Peyer's patch (tissue), 4 donors: Measurements from ENCODE around the gene ZNF45. TPM values are rescaled to one million over a fixed set of nuclear protein-coding genes. Genes with fewer than 3 reads are reported as not detected.
A peak's percentile ranks its signal among the peaks of the same experiment; 100 is the strongest.

Source experiments
- DNase-seq, 3 donors: peaks; one replicate each; pipeline ENCODE4 v3.0.0-alpha.2; 2017 to 2019
- H3K27ac ChIP-seq, 4 donors: fragments of 200-600 bp; sonication (generic); one replicate each; pipeline ENCODE4 v1.5.1; 2016 to 2019
- H3K27me3 ChIP-seq, 2 donors: fragments of 200-600 bp; sonication (generic); one replicate each; pipeline ENCODE4 v1.5.1; 2019
- H3K36me3 ChIP-seq, 3 donors: fragments of 200-600 bp; sonication (generic); one replicate each; pipeline ENCODE4 v1.5.1; 2016 to 2019
- H3K4me1 ChIP-seq, 4 donors: fragments of 200-600 bp; sonication (generic); one replicate each; pipeline ENCODE4 v1.5.1; 2016 to 2019
- H3K4me3 ChIP-seq, 4 donors: fragments of 200-600 bp; sonication (generic); 1 replicate in 3 of 4; 2 replicates in 1 of 4; pipeline ENCODE4 v1.5.1; 2016 to 2019; ENCODE audit warnings: mild to moderate bottlenecking in 1 of 4
- H3K9me3 ChIP-seq, 4 donors: fragments of 200-600 bp; sonication (generic); one replicate each; pipeline ENCODE4 v1.5.1; 2016 to 2019; ENCODE audit warnings: mild to moderate bottlenecking in 1 of 4
- CTCF ChIP-seq, 6 experiments: fragments of 450-650 bp in 4 of 6; fragments of 200-600 bp in 2 of 6; sonication (generic) in 1 of 6; IDR thresholded peaks; one replicate each; pipeline ENCODE4 v1.5.1; 2017 to 2019; ENCODE audit warnings: antibody characterized with exemption in 6 of 6, mild to moderate bottlenecking in 3 of 6, moderate library complexity in 1 of 6
- POLR2A ChIP-seq, 2 donors: fragments of 450-650 bp; IDR thresholded peaks; one replicate each; pipeline ENCODE4 v1.5.1; 2017; ENCODE audit warnings: antibody characterized with exemption in 2 of 2, mild to moderate bottlenecking in 2 of 2, moderate library complexity in 2 of 2
- total RNA-seq, 4 donors: library from RNA; depleted of rRNA; stranded (reverse); fragments of >200 nt; gene quantifications; one replicate each; pipeline ENCODE4 v1.1.0, GENCODE V29; 2016

Gene ZNF45
- total RNA-seq, result 10 to 100 TPM in 3 of 4 donors, 1 to 10 TPM in 1; 6.9 to 18.2 (median 14.9) TPM

GRCh38 chr19:43934985-43935708 lies at the start of gene ZNF45:
Gene ZNF45, minus strand, starts transcription at chr19:43935282. Its CDS starts 13,097 bp downstream, at chr19:43922185.
- peak; percentile 83 to 95 (median 89) for DNase-seq
- H3K4me3 ChIP-seq, result peak within 1 kb of the TSS; percentile 56 to 84 (median 66)
- no peaks in the 10 kb centered on the region for H3K27me3 ChIP-seq
- peaks cover 0 to 30% (median 0%) of the 10 kb centered on the region in 3 donors for H3K36me3 ChIP-seq
- peaks cover 0 to 9% (median 5%) of the 10 kb centered on the region in 4 donors for H3K4me1 ChIP-seq
- H3K9me3 ChIP-seq, result no peaks in the 10 kb centered on the region
- peak within 1 kb of the TSS; percentile 78 to 86 (median 80) for H3K27ac ChIP-seq
- TF ChIP-seq CTCF (IDR thresholded peaks at IDR 0.05), result no peak

- Histone ChIP-seq H3K27ac (peak overlapping the region; percentile 65 to 75 (median 71)), H3K36me3 (peaks cover 0 to 16% (median 0%) of the 10 kb centered on the region in 3 donors), H3K9me3 (peaks cover 0 to 6% (median 0%) of the 10 kb centered on the region in 4 donors), H3K27me3 (no peaks in the 10 kb centered on the region), H3K4me1 (peaks cover 0 to 8% (median 0%) of the 10 kb centered on the region in 4 donors), H3K4me3 (peak overlapping the region; percentile 60 to 89 (median 81))
- DNase-seq, result no peak
- TF ChIP-seq CTCF (IDR thresholded peaks at IDR 0.05) (no peak), POLR2A (IDR thresholded peaks at IDR 0.05) (no peak)
Observed at GRCh38 chr19:43984687-43985000, 49.6 kb upstream of the ZNF45 start.

GRCh38 chr19:43983912-43984686 lies 49.0 kb upstream of the ZNF45 start, which contains the start of gene ZNF155:
Gene ZNF155, plus strand, starts transcription at chr19:43984188. Its CDS starts 4,356 bp downstream, at chr19:43988544.
- peak; percentile 84 to 94 (median 84) for DNase-seq
- H3K36me3 ChIP-seq, result peaks cover 0 to 10% (median 0%) of the 10 kb centered on the region in 3 donors
- TF ChIP-seq CTCF (IDR thresholded peaks at IDR 0.05) (no peak), POLR2A (IDR thresholded peaks at IDR 0.05) (no peak)
- peak within 1 kb of the TSS; percentile 60 to 89 (median 81) for H3K4me3 ChIP-seq
- peaks cover 0 to 10% (median 0%) of the 10 kb centered on the region in 4 donors for H3K9me3 ChIP-seq
- peaks cover 0 to 8% (median 0%) of the 10 kb centered on the region in 4 donors for H3K4me1 ChIP-seq
- no peaks in the 10 kb centered on the region for H3K27me3 ChIP-seq
- H3K27ac ChIP-seq, result peak within 1 kb of the TSS; percentile 65 to 75 (median 71)

GRCh38 chr19:43983544-43983911 lies 48.4 kb upstream of the ZNF45 start:
- H3K36me3 ChIP-seq, result peaks cover 0 to 5% (median 0%) of the 10 kb centered on the region in 3 donors
- H3K9me3 ChIP-seq, result peaks cover 0 to 10% (median 0%) of the 10 kb centered on the region in 4 donors
- peak overlapping the region in 3 of 4 donors; percentile 65 to 75 (median 71) for H3K27ac ChIP-seq
- peak overlapping the region; percentile 60 to 89 (median 81) for H3K4me3 ChIP-seq
- DNase-seq, result no peak
- H3K27me3 ChIP-seq, result no peaks in the 10 kb centered on the region
- TF ChIP-seq CTCF (IDR thresholded peaks at IDR 0.05) (no peak), POLR2A (IDR thresholded peaks at IDR 0.05) (no peak)
- peaks cover 0 to 8% (median 0%) of the 10 kb centered on the region in 4 donors for H3K4me1 ChIP-seq

- no peaks in the 10 kb centered on the region for H3K4me1 ChIP-seq
- no peaks in the 10 kb centered on the region for H3K27me3 ChIP-seq
- no peaks in the 10 kb centered on the region for H3K36me3 ChIP-seq
- H3K9me3 ChIP-seq, result peaks cover 0 to 62% (median 7%) of the 10 kb centered on the region in 4 donors
- no peak for DNase-seq
- H3K27ac ChIP-seq, result no peak overlapping the region
- H3K4me3 ChIP-seq, result no peak overlapping the region
- no peak for TF ChIP-seq CTCF (IDR thresholded peaks at IDR 0.05)
- TF ChIP-seq POLR2A (IDR thresholded peaks at IDR 0.05), result no peak
Observed at GRCh38 chr19:43976732-43977131, 41.6 kb upstream of the ZNF45 start.
